OCI-LY1 (cell line): ENCODE results near the gene COA8.

Source experiments
- EZH2 ChIP-seq: fragments of 200-600 bp; sonication (generic), shearing (Covaris generic); IDR thresholded peaks from 2 replicates; pipeline ENCODE4 v1.8.0; 2017; ENCODE audit warnings: borderline replicate concordance, mixed run types, mild to moderate bottlenecking, antibody characterized with exemption, low read length, moderate library complexity, mixed read lengths
- TF ChIP-seq, protein P1 (sequence below): fragments of 200-600 bp; sonication (generic), shearing (Covaris generic); IDR thresholded peaks from 2 replicates; pipeline ENCODE4 v1.5.1; 2017; ENCODE audit warnings: mild to moderate bottlenecking, antibody characterized with exemption, low read length, moderate library complexity, mixed read lengths

DNA sequence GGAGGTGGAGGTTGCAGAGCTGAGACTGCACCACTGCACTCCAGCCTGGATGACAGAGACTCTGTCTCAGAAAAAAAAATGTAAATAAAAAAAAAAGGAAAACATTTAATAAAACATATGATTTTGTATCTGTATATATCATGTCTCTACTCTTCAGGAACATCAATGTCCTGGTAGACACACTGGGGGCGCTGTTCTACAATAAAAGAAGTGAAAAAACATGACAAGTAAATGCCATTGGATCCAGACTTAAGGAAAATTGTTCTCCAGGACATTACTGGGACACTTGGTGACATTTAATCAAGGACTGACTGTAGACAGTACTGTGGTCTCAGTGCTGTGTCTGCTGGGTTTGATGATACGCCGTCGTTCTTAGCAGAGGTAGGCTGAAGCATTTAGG is 50.8 kb downstream of the COA8 start:
- TF ChIP-seq, protein P1, sequence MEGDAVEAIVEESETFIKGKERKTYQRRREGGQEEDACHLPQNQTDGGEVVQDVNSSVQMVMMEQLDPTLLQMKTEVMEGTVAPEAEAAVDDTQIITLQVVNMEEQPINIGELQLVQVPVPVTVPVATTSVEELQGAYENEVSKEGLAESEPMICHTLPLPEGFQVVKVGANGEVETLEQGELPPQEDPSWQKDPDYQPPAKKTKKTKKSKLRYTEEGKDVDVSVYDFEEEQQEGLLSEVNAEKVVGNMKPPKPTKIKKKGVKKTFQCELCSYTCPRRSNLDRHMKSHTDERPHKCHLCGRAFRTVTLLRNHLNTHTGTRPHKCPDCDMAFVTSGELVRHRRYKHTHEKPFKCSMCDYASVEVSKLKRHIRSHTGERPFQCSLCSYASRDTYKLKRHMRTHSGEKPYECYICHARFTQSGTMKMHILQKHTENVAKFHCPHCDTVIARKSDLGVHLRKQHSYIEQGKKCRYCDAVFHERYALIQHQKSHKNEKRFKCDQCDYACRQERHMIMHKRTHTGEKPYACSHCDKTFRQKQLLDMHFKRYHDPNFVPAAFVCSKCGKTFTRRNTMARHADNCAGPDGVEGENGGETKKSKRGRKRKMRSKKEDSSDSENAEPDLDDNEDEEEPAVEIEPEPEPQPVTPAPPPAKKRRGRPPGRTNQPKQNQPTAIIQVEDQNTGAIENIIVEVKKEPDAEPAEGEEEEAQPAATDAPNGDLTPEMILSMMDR = no peak
- TF ChIP-seq EZH2 = no peak
